Neuronal stem cell (in vitro differentiated cells): Measurements from ENCODE around the gene KCNH3.

Experiments
- DNase-seq: peaks from one replicate; pipeline ENCODE4 v3.0.0-alpha.2; 2013; ENCODE audit warnings: low spot score
- H2AFZ ChIP-seq: one replicate; pipeline ENCODE4 v1.6.1; 2013; ENCODE audit warnings: mild to moderate bottlenecking, low read length, inconsistent platforms
- H2AK5ac ChIP-seq: 2 replicates; pipeline ENCODE4 v1.6.1; 2013; ENCODE audit warnings: low read depth, mild to moderate bottlenecking, inconsistent platforms, low read length, moderate library complexity, mixed read lengths
- H2BK120ac ChIP-seq: 2 replicates; pipeline ENCODE4 v1.6.1; 2013; ENCODE audit warnings: low read depth, mild to moderate bottlenecking, inconsistent platforms, low read length, moderate library complexity, mixed read lengths
- H2BK12ac ChIP-seq: one replicate; pipeline ENCODE4 v1.6.1; 2013; ENCODE audit warnings: low read length, inconsistent platforms
- H2BK15ac ChIP-seq: 2 replicates; pipeline ENCODE4 v1.6.1; 2013; ENCODE audit warnings: mild to moderate bottlenecking, low read length, inconsistent platforms, mixed read lengths
- H2BK5ac ChIP-seq: one replicate; pipeline ENCODE4 v1.6.1; 2013; ENCODE audit warnings: inconsistent platforms, mild to moderate bottlenecking, low read length, moderate library complexity
- H3K14ac ChIP-seq: one replicate; pipeline ENCODE4 v1.6.1; 2013; ENCODE audit warnings: low read length, inconsistent platforms
- H3K18ac ChIP-seq: 2 replicates; pipeline ENCODE4 v1.6.1; 2013; ENCODE audit warnings: low read length, inconsistent platforms
- H3K23ac ChIP-seq: 2 replicates; pipeline ENCODE4 v1.6.1; 2013; ENCODE audit warnings: low read depth, mild to moderate bottlenecking, mixed read lengths, low read length, inconsistent platforms; ENCODE audit not compliant: poor library complexity
- H3K27ac ChIP-seq: replicated peaks from 3 replicates; pipeline ENCODE4 v1.5.1; 2013; ENCODE audit warnings: low read length, inconsistent platforms
- H3K27me3 ChIP-seq, 3 experiments: 2 replicates each; pipeline ENCODE4 v1.6.1; 2013; ENCODE audit warnings: low read length in 3 of 3, mild to moderate bottlenecking in 2 of 3, inconsistent platforms in 1 of 3, low read depth in 1 of 3, mixed read lengths in 1 of 3, moderate library complexity in 1 of 3; ENCODE audit not compliant: control insufficient read depth in 3 of 3, insufficient read depth in 3 of 3
- H3K36me3 ChIP-seq, 2 donors: replicated peaks in 1 of 2; 2 replicates each; pipeline ENCODE4 v1.6.1; 2013; ENCODE audit warnings: low read length in 2 of 2; ENCODE audit not compliant: control insufficient read depth in 2 of 2, insufficient read depth in 2 of 2
- H3K4ac ChIP-seq: 2 replicates; pipeline ENCODE4 v1.6.1; 2013; ENCODE audit warnings: inconsistent platforms, mild to moderate bottlenecking, low read length, moderate library complexity
- H3K4me1 ChIP-seq, 2 donors: 1 replicate in 1 of 2; 2 replicates in 1 of 2; pipeline ENCODE4 v1.6.1; 2013; ENCODE audit warnings: low read length in 2 of 2, low read depth in 1 of 2; ENCODE audit not compliant: control insufficient read depth in 2 of 2, insufficient read depth in 1 of 2
- H3K4me2 ChIP-seq: one replicate; pipeline ENCODE4 v1.6.1; 2013; ENCODE audit warnings: mild to moderate bottlenecking, low read length, inconsistent platforms; ENCODE audit not compliant: insufficient read depth, poor library complexity, severe bottlenecking
- H3K4me3 ChIP-seq, 2 donors: 2 replicates each; pipeline ENCODE4 v1.5.1; 2013; ENCODE audit warnings: low read length in 2 of 2, mild to moderate bottlenecking in 2 of 2, inconsistent platforms in 1 of 2, moderate library complexity in 1 of 2
- H3K79me1 ChIP-seq: one replicate; pipeline ENCODE4 v1.6.1; 2013; ENCODE audit warnings: low read depth, mild to moderate bottlenecking, inconsistent platforms, low read length, moderate library complexity
- H3K9ac ChIP-seq: one replicate; pipeline ENCODE4 v1.6.1; 2013; ENCODE audit warnings: mild to moderate bottlenecking, low read depth, low read length, inconsistent platforms; ENCODE audit not compliant: poor library complexity
- H3K9me3 ChIP-seq, 2 donors: replicated peaks in 1 of 2; 2 replicates each; pipeline versions ENCODE3 to v1.6.1; 2013; ENCODE audit warnings: low read length in 2 of 2, mild to moderate bottlenecking in 2 of 2, inconsistent platforms in 1 of 2, low read depth in 1 of 2, mixed read lengths in 1 of 2, moderate library complexity in 1 of 2; ENCODE audit not compliant: control insufficient read depth in 2 of 2, insufficient read depth in 1 of 2
- H4K8ac ChIP-seq: one replicate; pipeline ENCODE4 v1.6.1; 2013; ENCODE audit warnings: low read depth, mild to moderate bottlenecking, inconsistent platforms, low read length, moderate library complexity
- H4K91ac ChIP-seq: one replicate; pipeline ENCODE4 v1.6.1; 2013; ENCODE audit warnings: low read length, low read depth, mild to moderate bottlenecking, inconsistent platforms; ENCODE audit not compliant: poor library complexity
- WGBS, 2 donors: extraction: QIAGEN DNeasy Blood & Tissue Kit; methylation state at CpG; one replicate each; pipeline ENCODE4 v1.1.7; 2013; ENCODE audit warnings: missing lambda C conversion rate in 2 of 2, mixed read lengths in 1 of 2; ENCODE audit not compliant: insufficient read length in 2 of 2, insufficient replicate concordance in 1 of 2; ENCODE audit errors: extremely low coverage in 2 of 2; 5-methylcytosine and 5-hydroxymethylcytosine counted together

The KCNH3 gene

GRCh38 chr12:49548822-49549648 is 10.2 kb downstream of the KCNH3 start:
- Histone ChIP-seq H3K4ac (peak overlapping the region; percentile 77), H3K27me3 (peaks cover 2 to 81% (median 44%) of the 10 kb centered on the region in 3 experiments), H2BK5ac (peak overlapping the region; percentile 68), H2AK5ac (peak overlapping the region; percentile 59), H3K9ac (peak overlapping the region; percentile 79), H4K8ac (peak overlapping the region; percentile 87), H3K4me2 (peak overlapping the region; percentile 66), H4K91ac (peak overlapping the region; percentile 96), H2BK12ac (peak overlapping the region; percentile 79), H2AFZ (peak overlapping the region; percentile 77), H3K4me3 (peak overlapping the region in 1 of 2 donors; percentile 63), H3K36me3 (no peaks in the 10 kb centered on the region), H3K9me3 (no peaks in the 10 kb centered on the region), H2BK15ac (peak overlapping the region; percentile 99), H3K27ac (no peak overlapping the region), H3K79me1 (peaks cover 4% of the 10 kb centered on the region), H2BK120ac (peak overlapping the region; percentile 50), H3K18ac (peak overlapping the region; percentile 91), H3K4me1 (peaks cover 5 to 18% of the 10 kb centered on the region in 2 donors), H3K23ac (peak overlapping the region; percentile 90), H3K14ac (peak overlapping the region; percentile 92)
- DNase-seq: peak; percentile 41
- no CpG with 5 or more reads among the region's 70 CpGs for WGBS, 2 donors

- Histone ChIP-seq H3K4me3 (no peak overlapping the region), H3K9me3 (no peaks in the 10 kb centered on the region), H2AK5ac (peak overlapping the region; percentile 58), H3K27ac (no peak overlapping the region), H2BK12ac (peak overlapping the region; percentile 95), H3K36me3 (no peaks in the 10 kb centered on the region), H4K8ac (peak overlapping the region; percentile 90), H3K4me2 (no peak overlapping the region), H4K91ac (no peak overlapping the region), H2BK5ac (no peak overlapping the region), H2BK15ac (peak overlapping the region; percentile 50), H3K79me1 (peaks cover 4% of the 10 kb centered on the region), H3K23ac (peak overlapping the region; percentile 90), H2AFZ (peak overlapping the region; percentile 77), H3K27me3 (peaks cover 0 to 72% (median 34%) of the 10 kb centered on the region in 3 experiments), H3K4ac (no peak overlapping the region), H3K18ac (peak overlapping the region; percentile 59), H3K4me1 (peaks cover 4 to 15% of the 10 kb centered on the region in 2 donors), H3K14ac (no peak overlapping the region), H3K9ac (peak overlapping the region; percentile 71), H2BK120ac (no peak overlapping the region)
- no CpG with 5 or more reads among the region's 28 CpGs for WGBS, 2 donors
- no peak for DNase-seq
These were observed 11.2 kb downstream of the KCNH3 start for GRCh38 chr12:49549735-49550692.

- Histone ChIP-seq H3K14ac (no peak overlapping the region), H2BK15ac (no peak overlapping the region), H2BK5ac (no peak overlapping the region), H3K18ac (peak overlapping the region; percentile 59), H4K91ac (no peak overlapping the region), H3K27ac (no peak overlapping the region), H4K8ac (no peak overlapping the region), H3K4me2 (no peak overlapping the region), H3K9me3 (no peaks in the 10 kb centered on the region), H3K23ac (no peak overlapping the region), H3K36me3 (peaks cover 0 to 2% of the 10 kb centered on the region in 2 donors), H3K4me3 (no peak overlapping the region), H3K79me1 (peaks cover 4% of the 10 kb centered on the region), H3K4ac (no peak overlapping the region), H2BK12ac (no peak overlapping the region), H2BK120ac (no peak overlapping the region), H3K27me3 (peaks cover 0 to 66% (median 31%) of the 10 kb centered on the region in 3 experiments), H2AK5ac (peak overlapping the region; percentile 58), H3K9ac (no peak overlapping the region), H3K4me1 (peaks cover 4 to 15% of the 10 kb centered on the region in 2 donors), H2AFZ (no peak overlapping the region)
- WGBS, 2 donors: no CpG with 5 or more reads among the region's 6 CpGs
- no peak for DNase-seq
These were observed 11.9 kb downstream of the KCNH3 start for GRCh38 chr12:49550693-49551252.
